NAMALWA (cell line): ENCODE data around the gene GALNTL6.
"Not testable (repeated sequence)": the region's sequence is repeated elsewhere in the genome, so short reads cannot be mapped to it uniquely, and the experiment has no call there.

Experiments
- DNase-seq: peaks from one replicate; pipeline ENCODE4 v3.0.0-alpha.2; 2015; ENCODE audit warnings: low spot score

Gene GALNTL6

DNA sequence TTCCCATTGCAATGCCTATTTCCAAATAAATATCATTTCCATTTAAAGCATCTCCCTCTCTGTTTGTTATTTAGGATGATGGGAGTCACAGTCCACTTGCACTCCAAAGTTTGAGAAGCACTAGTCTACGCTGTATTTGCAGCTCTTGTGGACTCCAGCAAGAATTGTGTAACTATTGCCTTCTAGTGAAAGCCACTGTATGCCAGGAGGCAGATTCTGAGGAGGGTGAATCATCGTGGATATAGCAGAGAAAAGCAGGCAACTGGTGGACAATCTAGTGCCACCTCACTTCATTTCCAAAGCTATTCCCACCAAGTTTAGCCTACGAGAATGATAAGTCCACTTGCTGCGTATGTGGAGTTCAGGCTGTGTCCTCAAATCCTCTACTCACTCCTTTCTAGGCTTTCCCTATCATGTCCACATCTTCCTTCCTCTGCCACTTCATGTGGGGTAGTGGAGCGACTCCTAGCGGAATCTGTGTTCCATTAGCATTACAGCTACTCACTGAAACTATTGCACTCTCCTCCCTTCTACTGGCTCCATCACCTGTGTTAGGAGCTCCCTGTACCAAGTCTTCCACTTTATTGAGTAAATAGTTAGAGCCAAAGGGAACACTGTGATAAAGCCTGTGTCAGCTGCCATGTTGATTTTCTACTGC, 853.6 kb downstream of the GALNTL6 start:
- peak; percentile 6 for DNase-seq

DNA sequence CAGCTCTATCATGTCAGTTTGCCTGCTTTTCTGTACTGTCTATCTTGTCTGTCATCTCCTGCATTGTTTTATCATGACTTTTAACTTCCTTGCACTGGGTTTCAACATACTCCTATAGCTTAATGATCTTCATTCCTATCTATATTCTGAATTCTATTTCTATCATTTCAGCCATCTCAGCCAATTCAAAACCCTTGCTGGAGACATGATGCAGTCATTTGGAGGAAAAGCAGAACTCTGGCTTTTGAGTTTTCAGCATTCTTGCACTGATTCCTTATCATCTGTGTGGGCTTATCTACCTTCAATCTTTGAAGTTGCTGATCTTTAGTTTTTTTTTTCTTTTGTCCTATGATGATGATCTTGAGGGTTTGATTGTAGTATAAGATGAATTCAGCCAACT, 861.6 kb downstream of the GALNTL6 start:
- no peak for DNase-seq

DNA sequence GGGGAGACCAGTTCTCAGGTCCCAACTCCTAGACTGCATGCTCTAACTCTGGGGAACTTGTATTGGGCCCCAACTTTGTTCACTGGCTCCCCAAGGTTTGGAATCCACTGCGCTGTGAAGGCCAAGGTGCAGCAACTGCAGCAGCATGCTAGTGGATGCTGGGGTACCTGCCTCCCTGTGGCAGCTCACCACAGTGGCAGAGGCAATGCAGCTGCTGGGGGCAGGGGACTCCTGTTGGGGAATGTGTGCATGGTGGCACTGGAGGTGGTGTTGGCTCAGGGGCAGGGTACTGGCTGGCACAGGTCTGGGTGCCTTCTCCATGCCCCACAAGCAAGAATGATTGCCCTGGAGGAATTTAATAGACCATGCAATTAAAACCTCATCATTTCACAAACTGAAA, 862.0 kb downstream of the GALNTL6 start:
- no peak for DNase-seq

GRCh38 chr4:172680691-172681090, 867.5 kb downstream of the GALNTL6 start:
- no peak for DNase-seq

- no peak for DNase-seq
Observed at GRCh38 chr4:172683021-172683420, 869.8 kb downstream of the GALNTL6 start.

- no peak for DNase-seq
Observed at GRCh38 chr4:172686021-172686420, 872.8 kb downstream of the GALNTL6 start.

DNA sequence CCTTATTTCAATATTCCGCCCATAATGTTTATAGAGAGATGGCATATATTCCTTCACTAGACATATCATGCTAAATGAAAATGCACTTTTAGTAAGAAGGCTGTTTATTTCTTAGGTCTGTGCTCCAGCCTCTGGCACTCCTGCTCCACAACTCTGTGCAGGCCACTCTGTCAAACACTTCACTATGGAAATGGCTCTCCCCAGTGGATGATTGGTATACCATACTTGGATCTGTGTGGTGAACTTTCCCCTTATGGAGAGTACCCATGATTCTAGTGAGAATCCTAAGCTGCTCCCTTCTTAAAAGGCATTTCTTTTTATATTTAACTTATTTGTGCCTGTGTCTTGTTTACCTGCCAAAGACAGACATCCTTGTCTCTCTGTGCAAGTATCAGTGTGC, 875.3 kb downstream of the GALNTL6 start:
- DNase-seq: no peak

DNA sequence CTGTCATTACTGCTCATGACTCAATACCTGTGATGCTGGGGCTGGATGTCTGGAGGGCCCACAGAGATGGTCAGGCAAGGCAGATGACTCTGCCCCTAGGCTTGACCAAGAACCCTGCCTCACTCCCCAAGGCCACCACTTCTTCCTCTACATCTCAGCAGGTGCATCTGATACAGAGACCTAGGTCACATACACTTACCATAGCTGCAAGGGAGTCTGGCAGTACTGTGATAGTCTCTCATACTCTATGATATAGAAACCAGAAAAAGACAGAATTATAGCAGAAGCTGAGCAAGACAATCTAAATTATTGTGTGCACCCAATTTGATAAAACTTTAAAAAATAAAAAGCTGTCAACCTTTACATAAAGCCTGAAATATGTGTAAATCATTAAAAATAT, 878.3 kb downstream of the GALNTL6 start:
- DNase-seq: no peak

GRCh38 chr4:172692701-172693100, 879.5 kb downstream of the GALNTL6 start:
- no peak for DNase-seq

DNA sequence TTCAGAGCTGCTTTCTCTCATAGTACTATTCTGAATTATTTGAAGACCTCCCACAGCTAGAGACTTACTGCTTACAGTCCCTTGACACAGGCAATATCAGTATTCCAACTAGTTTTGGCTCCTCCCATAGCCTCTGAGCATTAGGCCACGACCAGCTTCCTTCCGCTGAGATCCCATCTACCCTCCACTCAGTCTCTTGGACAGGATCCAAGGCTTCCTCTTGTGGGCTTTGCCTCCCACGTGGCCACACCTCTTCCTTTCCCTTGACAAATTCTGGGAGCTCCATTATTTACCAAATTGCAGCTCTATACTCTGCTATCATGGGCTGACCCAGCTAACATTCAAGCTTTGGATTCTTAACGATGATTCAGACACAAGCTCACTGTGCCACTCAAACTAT, 885.1 kb downstream of the GALNTL6 start:
- no peak for DNase-seq

DNA sequence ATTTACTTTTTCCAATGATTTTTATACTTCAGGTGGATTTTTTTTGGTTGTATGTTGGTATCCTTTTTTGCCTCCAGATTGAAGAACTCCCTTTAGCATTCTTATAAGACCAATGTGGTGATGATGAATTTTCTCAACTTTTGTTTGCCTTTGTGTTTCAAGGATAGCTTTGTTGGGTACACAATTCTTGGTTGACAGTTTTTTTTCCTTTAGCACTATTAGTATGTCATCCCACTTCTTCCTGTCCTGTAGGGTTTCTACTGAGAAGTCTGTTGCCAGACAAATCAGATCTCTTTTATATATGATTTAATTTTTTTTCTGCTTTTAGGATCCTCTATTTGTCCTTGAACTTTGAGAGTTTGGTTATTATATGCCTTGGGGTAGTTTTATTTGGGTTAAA, 892.4 kb downstream of the GALNTL6 start:
- DNase-seq: no peak

- DNase-seq: no peak
Observed at GRCh38 chr4:172706000-172706399, 892.8 kb downstream of the GALNTL6 start.

DNA sequence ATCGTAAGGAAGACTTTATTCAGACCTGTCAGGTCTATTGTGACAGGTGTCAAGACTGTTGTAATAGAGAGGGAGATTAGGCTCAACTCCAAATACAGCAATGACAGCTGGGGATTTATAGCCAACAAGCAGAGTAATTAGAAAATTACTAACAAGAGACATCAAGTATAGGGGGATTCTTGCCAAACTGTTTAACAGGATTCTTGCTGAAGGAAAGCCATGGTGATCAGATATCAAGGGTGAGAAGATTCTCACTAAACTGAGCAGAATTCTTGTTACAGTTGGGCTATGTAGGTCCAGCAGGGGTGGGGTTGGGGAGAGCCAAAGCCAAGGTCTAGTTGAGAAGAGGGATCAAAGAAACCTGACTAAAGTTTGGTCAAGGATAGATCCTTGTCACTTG, 894.4 kb downstream of the GALNTL6 start:
- DNase-seq: no peak

DNA sequence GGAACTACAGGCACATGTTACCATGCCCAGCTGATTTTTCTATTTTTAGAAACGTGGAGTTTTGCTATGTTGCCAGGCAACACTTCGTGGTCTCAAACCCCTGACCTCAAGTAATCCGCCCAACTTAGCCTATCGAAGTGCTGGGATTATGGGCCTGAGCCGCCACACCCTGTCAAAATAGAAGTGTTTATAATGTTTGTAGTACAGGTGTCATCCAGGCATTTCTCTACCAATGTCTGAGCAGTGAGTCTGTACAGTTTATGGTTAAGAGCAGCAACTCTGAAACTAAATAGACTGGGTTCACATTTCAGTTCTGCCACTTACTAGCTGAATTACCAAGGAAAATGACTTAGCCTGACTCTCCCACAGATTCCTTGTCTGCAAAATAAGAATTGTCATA, 895.0 kb downstream of the GALNTL6 start:
- DNase-seq: no peak

DNA sequence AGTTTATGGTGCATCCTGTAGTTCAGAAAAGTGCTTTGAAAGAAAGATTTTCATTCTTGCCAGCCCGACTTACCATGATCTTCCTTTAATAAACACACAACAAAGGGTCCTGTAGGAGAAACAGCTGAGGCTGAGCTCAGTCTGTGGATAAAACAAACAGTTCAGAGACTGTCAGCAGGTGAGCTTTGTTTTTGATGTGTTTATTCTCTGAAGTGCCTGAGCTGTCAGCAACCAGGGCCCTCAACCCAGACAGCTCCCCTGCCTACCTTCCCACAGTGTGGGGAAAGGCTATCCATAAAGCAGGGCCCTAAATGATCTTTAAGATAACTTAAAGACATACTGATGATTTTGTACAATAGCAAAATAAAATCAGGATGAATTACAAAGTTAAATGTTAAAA, 896.2 kb downstream of the GALNTL6 start:
- no peak for DNase-seq

GRCh38 chr4:172716291-172716690, 903.1 kb downstream of the GALNTL6 start:
- DNase-seq: no peak

GRCh38 chr4:172721659-172722058, 908.5 kb downstream of the GALNTL6 start:
- DNase-seq: no peak

GRCh38 chr4:172725581-172725980, 912.4 kb downstream of the GALNTL6 start:
- DNase-seq: no peak

DNA sequence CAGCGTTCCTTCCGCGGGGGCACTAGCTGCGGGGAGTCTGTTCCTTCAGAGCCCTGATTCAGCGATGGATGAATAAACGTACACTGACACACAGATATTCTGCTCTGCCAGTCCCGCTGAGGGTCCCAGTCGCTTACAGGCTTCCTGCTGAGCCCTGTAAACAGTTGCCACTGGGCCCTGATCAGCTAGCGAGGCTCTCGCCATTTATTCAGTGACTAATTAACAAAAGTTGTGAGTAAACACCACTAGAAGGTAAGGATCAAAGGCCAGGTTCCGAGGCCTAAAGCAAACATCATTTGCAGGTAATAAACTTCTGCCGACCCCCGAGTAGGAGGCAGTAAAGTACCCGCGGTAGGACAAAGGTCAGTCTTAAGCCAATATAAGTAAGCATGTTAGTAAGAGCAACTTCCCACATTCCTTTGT, 912.8 kb downstream of the GALNTL6 start:
- DNase-seq: no peak

- DNase-seq: no peak
Observed at GRCh38 chr4:172727631-172728030, 914.4 kb downstream of the GALNTL6 start.

GRCh38 chr4:172733645-172734044, 920.4 kb downstream of the GALNTL6 start:
- DNase-seq: not testable (repeated sequence)

GRCh38 chr4:172734555-172734954, 921.4 kb downstream of the GALNTL6 start:
- DNase-seq: no peak

DNA sequence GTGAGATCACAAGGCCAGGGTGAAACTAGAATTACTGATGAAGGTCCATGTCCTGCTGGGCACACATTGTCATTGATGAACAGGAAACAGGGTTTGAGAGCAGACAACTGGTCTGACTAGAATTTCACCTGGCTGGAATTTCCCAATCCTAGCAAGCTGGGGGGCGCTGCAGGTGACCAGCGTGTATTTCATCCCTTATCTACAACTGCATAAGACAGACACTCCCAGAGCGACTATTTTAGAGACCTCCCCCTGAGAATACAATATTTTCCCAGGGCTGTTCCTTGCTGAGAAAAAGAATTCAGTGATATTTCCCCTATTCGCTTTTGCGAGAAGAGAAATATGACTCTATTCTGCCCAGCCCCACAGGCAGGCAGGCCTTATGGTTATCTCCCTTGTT, 922.8 kb downstream of the GALNTL6 start:
- DNase-seq: no peak

GRCh38 chr4:172740434-172740833, 927.2 kb downstream of the GALNTL6 start:
- DNase-seq: no peak

DNA sequence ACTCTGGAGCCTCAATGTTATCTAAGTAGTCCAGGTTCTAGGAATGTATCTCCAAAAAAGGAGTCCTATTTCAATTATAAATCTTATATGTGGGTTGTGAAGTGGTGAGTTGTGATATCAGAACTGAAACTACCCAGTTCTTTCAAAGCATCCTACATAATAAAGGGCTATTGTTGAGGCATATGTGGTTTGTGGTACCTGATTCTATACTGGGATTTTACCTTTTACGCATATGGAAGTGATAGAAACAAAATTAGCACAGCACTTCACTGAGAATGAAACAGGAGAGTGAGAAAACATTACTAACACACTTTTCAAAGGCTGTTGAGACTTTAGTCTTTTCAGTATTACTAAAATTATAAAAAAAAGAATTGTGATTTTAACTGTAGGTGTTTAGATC, 937.7 kb downstream of the GALNTL6 start:
- DNase-seq: no peak
